Erythroblast (primary cell): Measurements from ENCODE around the gene LRP1B.

ENCODE experiments used
- DNase-seq, 2 experiments: peaks; one replicate each; lab custom pipeline; 2025; lab: John Stamatoyannopoulos, UW
- GATA1 ChIP-seq: IDR thresholded peaks from 2 replicates; pipeline ENCODE4 v1.6.1; 2011; ENCODE audit warnings: low read depth, mild to moderate bottlenecking, control low read depth, low read length, moderate library complexity
- POLR2A ChIP-seq: IDR thresholded peaks from 2 replicates; pipeline ENCODE4 v1.6.1; 2011; ENCODE audit warnings: mild to moderate bottlenecking, low read length

The LRP1B gene

GRCh38 chr2:140276661-140277060 is 1854.2 kb downstream of the LRP1B start:
- TF ChIP-seq GATA1 (no peak), POLR2A (no peak)
- no peak for DNase-seq

- no peak for DNase-seq
- TF ChIP-seq POLR2A (no peak), GATA1 (no peak)
Observed at GRCh38 chr2:140275427-140275826, 1855.4 kb downstream of the LRP1B start.

GRCh38 chr2:140274891-140275290 is 1855.9 kb downstream of the LRP1B start:
- no peak for DNase-seq
- TF ChIP-seq GATA1 (no peak), POLR2A (no peak)

DNA sequence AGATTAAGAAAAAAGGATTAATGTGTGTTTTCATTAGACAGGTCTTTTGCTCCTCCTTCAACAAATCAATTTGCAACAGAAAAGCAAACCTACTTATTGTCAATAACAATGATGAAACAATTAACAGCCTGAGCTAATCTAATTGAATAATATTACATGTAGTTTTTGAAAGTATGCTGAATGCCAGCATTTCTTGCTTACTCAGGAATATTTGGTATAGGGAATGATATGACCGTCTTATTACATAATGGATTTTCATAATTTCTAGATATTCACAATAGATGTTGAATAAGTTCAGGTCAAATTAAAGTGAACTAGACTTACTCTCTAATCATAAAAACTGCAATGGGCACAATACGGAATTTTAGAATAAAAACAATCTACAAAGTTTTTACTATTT is 1856.9 kb downstream of the LRP1B start:
- no peak for DNase-seq
- TF ChIP-seq GATA1 (no peak), POLR2A (no peak)

DNA sequence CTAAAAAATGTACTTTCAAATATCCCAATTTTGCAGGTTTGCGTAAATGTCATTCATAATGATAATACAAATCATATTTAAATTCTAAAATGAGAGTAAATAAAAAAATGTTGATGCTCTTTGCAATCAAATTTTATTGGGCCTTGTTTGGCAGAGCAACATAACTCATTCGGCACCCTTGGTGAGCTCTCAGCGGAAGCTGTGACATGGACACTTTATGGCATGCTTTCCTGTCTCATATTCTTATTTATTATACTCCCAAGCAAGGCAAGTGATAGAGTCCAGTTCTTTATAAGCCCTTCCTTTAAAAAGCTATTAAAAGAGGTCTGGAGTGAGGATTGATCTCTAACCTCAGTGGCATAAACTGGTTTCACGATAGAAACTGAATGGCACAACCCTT is 1857.4 kb downstream of the LRP1B start:
- TF ChIP-seq GATA1 (no peak), POLR2A (no peak)
- DNase-seq: no peak

- no peak for DNase-seq
- TF ChIP-seq GATA1 (no peak), POLR2A (no peak)
Observed at GRCh38 chr2:140270224-140270623, 1860.6 kb downstream of the LRP1B start.

DNA sequence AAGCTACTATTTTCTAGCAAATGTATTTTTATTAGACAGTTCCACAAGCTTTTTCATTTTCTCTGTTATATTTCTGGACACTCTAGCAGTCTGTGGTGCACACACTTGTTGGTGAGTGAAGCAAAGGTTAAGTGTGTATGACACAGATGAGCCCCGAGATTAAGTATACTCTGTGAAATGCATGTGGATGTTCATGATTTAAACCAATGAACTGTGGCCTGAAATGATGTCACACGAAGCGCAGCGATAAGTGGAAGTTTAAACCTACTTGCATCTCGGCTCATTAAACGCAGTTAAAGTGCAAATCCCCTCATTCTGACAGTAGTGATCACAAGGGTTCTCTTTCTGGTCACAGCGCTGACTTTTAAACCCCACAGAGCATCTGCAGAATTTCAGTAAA is 1861.8 kb downstream of the LRP1B start:
- TF ChIP-seq GATA1: no peak
- no peak for DNase-seq

- TF ChIP-seq GATA1: no peak
- no peak for TF ChIP-seq POLR2A
- no peak for DNase-seq
Observed at GRCh38 chr2:140262908-140263307, 1867.9 kb downstream of the LRP1B start.

DNA sequence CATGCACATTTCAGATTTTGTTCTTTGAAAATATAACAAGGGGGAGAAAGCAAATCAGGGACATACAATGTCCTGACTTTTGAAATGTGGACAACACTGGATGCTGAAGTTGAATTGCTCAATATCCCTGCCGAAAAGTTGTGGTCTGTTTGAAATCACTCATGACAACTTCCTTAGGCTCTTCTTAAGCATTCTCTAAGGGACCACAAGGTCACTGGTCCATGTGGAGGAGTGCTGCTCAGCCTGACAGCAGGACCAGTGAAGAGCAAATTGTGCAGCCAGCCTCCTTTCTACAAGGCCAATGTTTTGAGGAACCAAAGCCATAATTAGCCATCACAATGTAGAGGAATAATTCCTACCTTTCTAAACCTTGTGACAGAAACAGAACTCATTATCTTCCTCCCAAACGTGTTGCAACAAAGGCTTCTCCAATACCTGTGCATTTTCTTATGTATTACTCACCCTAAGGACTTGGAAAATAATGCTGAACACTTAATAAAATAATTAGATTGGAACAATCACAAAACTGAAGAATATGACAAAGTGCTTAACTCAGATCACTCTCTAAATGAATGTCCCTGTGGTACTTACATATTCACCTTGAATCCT is 1873.0 kb downstream of the LRP1B start:
- DNase-seq: no peak
- TF ChIP-seq GATA1 (no peak), POLR2A (no peak)

GRCh38 chr2:140256080-140256479 is 1874.7 kb downstream of the LRP1B start:
- no peak for TF ChIP-seq POLR2A
- TF ChIP-seq GATA1: no peak
- DNase-seq: no peak

GRCh38 chr2:140249821-140250220 is 1881.0 kb downstream of the LRP1B start:
- TF ChIP-seq POLR2A (no peak), GATA1 (no peak)
- no peak for DNase-seq

DNA sequence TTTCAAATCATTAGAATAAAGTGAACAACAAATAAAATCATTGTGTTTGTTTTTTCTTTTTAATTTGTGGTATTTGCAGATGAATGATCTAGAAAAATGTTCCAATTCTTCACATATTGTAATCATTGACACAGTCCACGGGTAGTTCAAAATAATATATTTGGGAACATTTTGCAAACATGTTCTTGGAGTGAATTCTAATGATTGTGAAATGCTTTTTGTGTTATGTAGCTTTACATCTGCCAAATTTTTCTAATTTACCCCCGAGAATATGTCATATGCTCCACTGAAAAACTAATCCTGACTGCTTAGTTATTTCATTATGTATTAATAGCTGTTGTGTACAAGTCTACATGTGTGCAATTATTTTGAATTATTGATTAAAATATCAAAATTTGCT is 1882.2 kb downstream of the LRP1B start:
- no peak for DNase-seq
- TF ChIP-seq POLR2A (no peak), GATA1 (no peak)

DNA sequence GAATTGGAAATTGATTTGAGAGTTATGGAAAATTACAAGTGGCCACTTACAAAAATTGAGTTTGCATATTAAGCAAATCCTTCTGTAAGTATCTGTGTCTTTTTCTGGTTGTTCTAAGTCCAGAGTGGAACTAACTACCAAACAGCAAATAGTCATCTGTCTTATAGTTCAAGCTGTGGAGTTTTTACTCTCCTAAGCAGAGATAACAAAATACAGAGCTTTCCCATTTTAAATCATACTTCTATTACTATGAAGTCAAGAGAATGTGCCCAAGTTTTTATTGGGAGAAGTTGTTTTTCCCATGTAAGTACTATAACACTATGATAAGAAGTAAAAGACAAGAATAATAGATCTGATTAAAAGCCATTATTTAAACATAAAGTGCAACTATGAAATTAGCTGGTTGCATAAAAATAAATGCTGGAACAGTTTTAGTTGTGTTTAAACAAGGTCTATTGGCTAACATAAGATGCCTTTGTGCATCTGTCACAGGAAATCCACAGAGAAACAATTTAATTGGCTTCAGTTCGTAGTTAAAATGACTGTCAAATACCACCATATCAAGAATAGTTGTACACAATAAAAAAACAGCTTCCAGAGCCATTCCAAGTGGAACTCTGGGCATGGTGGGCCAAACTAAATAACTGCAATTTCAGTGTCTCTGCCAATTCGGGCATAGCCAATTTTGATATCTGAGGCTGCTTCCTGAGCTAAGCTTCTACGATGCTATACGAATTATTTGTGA is 1883.2 kb downstream of the LRP1B start:
- DNase-seq: no peak
- TF ChIP-seq POLR2A (no peak), GATA1 (no peak)

- TF ChIP-seq GATA1 (no peak), POLR2A (no peak)
- no peak for DNase-seq
Observed at GRCh38 chr2:140246957-140247356, 1883.9 kb downstream of the LRP1B start.

DNA sequence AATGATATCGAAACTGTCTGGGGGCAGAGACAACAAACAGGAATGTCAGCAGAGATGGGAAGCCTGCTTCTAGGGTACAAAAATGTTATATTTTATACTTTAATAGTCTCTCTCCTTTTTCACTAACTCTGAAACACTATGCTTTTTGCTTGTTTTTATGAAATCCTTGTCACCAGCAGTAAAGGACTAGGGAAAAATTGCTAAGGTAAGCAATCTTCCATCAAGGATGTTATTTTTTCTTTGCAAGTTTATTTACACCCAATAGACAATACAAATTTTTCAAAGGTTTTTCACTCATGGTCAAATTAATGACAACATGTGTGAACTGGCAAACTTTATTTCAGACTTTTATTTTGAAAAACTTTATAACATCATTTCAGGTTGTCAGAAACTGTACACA is 1884.8 kb downstream of the LRP1B start:
- no peak for TF ChIP-seq GATA1
- TF ChIP-seq POLR2A: no peak
- no peak for DNase-seq
